Hepatocyte (in vitro differentiated cells): ENCODE results near the gene ANGPTL5. TPM values are rescaled to one million over a fixed set of nuclear protein-coding genes. Genes with fewer than 3 reads are reported as not detected.

Source experiments
- DNase-seq: peaks from one replicate; pipeline ENCODE4 v3.0.0-alpha.2; 2016; ENCODE audit warnings: low spot score
- H2AFZ ChIP-seq: fragments of 200-600 bp; sonication (generic); 2 replicates; pipeline ENCODE4 v1.6.0; 2016; ENCODE audit warnings: antibody characterized with exemption, mild to moderate bottlenecking
- H3K27ac ChIP-seq: fragments of 200-600 bp; sonication (generic); 2 replicates; pipeline ENCODE4 v1.5.1; 2016; ENCODE audit warnings: mild to moderate bottlenecking
- H3K27me3 ChIP-seq: fragments of 200-600 bp; sonication (generic); 2 replicates; pipeline ENCODE4 v1.6.1; 2016
- H3K36me3 ChIP-seq: fragments of 200-600 bp; sonication (generic); replicated peaks from 2 replicates; pipeline ENCODE4 v1.5.1; 2016; ENCODE audit warnings: low read depth; ENCODE audit not compliant: insufficient read depth
- H3K4me1 ChIP-seq: fragments of 200-600 bp; sonication (generic); 2 replicates; pipeline ENCODE4 v1.5.1; 2016; ENCODE audit warnings: mild to moderate bottlenecking, moderate library complexity; ENCODE audit not compliant: insufficient read depth
- H3K4me2 ChIP-seq: fragments of 200-600 bp; sonication (generic); 2 replicates; pipeline ENCODE4 v1.6.0; 2016
- H3K4me3 ChIP-seq: fragments of 200-600 bp; sonication (generic); 2 replicates; pipeline ENCODE4 v1.5.1; 2016; ENCODE audit warnings: mild to moderate bottlenecking
- H3K79me2 ChIP-seq: fragments of 200-600 bp; sonication (generic); 2 replicates; pipeline ENCODE4 v1.6.0; 2017; ENCODE audit warnings: mild to moderate bottlenecking
- H3K9me2 ChIP-seq: fragments of 200-600 bp; sonication (generic); replicated peaks from 2 replicates; pipeline ENCODE4 v1.6.0; 2017; ENCODE audit warnings: mild to moderate bottlenecking; ENCODE audit not compliant: insufficient read depth
- H3K9me3 ChIP-seq: fragments of 200-600 bp; sonication (generic); 2 replicates; pipeline ENCODE4 v1.5.1; 2016; ENCODE audit warnings: low read depth, mild to moderate bottlenecking
- H4K20me1 ChIP-seq: fragments of 200-600 bp; sonication (generic); 2 replicates; pipeline ENCODE4 v1.6.0; 2016; ENCODE audit warnings: mild to moderate bottlenecking; ENCODE audit not compliant: insufficient read depth, poor library complexity, severe bottlenecking
- CTCF ChIP-seq: fragments of 200-600 bp; sonication (generic); IDR thresholded peaks from 2 replicates; pipeline ENCODE4 v1.5.1; 2016; ENCODE audit warnings: antibody characterized with exemption, mild to moderate bottlenecking; ENCODE audit not compliant: poor library complexity
- EZH2 ChIP-seq: fragments of 200-600 bp; sonication (generic); IDR thresholded peaks from 2 replicates; pipeline ENCODE4 v1.6.1; 2016; ENCODE audit warnings: antibody characterized with exemption, mild to moderate bottlenecking, borderline replicate concordance
- EZH2phosphoT487 ChIP-seq: fragments of 200-600 bp; sonication (generic); IDR thresholded peaks from one replicate; pipeline ENCODE4 v1.6.1; 2018; ENCODE audit warnings: antibody characterized with exemption, mild to moderate bottlenecking, low read depth, moderate library complexity; ENCODE audit not compliant: unreplicated experiment, severe bottlenecking
- WGBS: methylation state at CpG from one replicate; pipeline ENCODE4 v1.1.6; 2016; ENCODE audit warnings: low lambda C conversion rate; ENCODE audit errors: missing lambda C conversion rate; 5-methylcytosine and 5-hydroxymethylcytosine counted together
- polyA plus RNA-seq: library from polyadenylated mRNA; unstranded; fragments of >200 nt; fragmentation: Nextera tagmentation; extraction: Ambion mirVana; gene quantifications from 2 replicates; pipeline ENCODE4 v1.2.1, GENCODE V29; 2016
- total RNA-seq: library from RNA; depleted of rRNA; stranded (reverse); fragments of >200 nt; gene quantifications from 2 replicates; pipeline ENCODE4 v1.2.3, GENCODE V29; 2014

Gene ANGPTL5
- total and polyA plus RNA-seq, 2 experiments from 2014 or later, result 0.12 TPM; not detected in 1

GRCh38 chr11:101885631-101886030 lies 30.7 kb downstream of the ANGPTL5 start:
- Histone ChIP-seq H3K4me2 (no peak overlapping the region), H3K9me2 (no peaks in the 10 kb centered on the region), H2AFZ (no peak overlapping the region), H3K9me3 (no peaks in the 10 kb centered on the region), H3K4me1 (no peaks in the 10 kb centered on the region), H3K4me3 (no peak overlapping the region), H3K27ac (no peak overlapping the region), H3K36me3 (no peaks in the 10 kb centered on the region), H4K20me1 (no peaks in the 10 kb centered on the region), H3K27me3 (no peaks in the 10 kb centered on the region), H3K79me2 (no peaks in the 10 kb centered on the region)
- no peak for TF ChIP-seq EZH2phosphoT487
- TF ChIP-seq CTCF, result no peak
- TF ChIP-seq EZH2, result no peak
- WGBS, result 89% methylated on average over 4 of the region's 4 CpGs
- no peak for DNase-seq

- Histone ChIP-seq H3K9me3 (no peaks in the 10 kb centered on the region), H2AFZ (no peak overlapping the region), H3K4me2 (no peak overlapping the region), H3K36me3 (no peaks in the 10 kb centered on the region), H3K27ac (no peak overlapping the region), H3K9me2 (no peaks in the 10 kb centered on the region), H3K27me3 (no peaks in the 10 kb centered on the region), H3K4me1 (no peaks in the 10 kb centered on the region), H3K79me2 (no peaks in the 10 kb centered on the region), H4K20me1 (no peaks in the 10 kb centered on the region), H3K4me3 (no peak overlapping the region)
- no peak for DNase-seq
- 54% methylated on average over 2 of the region's 2 CpGs for WGBS
- TF ChIP-seq CTCF, result no peak
- no peak for TF ChIP-seq EZH2
- no peak for TF ChIP-seq EZH2phosphoT487
Measured at GRCh38 chr11:101881586-101881985, 34.7 kb downstream of the ANGPTL5 start.

GRCh38 chr11:101880222-101880621 lies 36.1 kb downstream of the ANGPTL5 start:
- H2AFZ ChIP-seq, result peak overlapping the region; percentile 41
- no peaks in the 10 kb centered on the region for H3K9me3 ChIP-seq
- no peaks in the 10 kb centered on the region for H3K4me1 ChIP-seq
- no peaks in the 10 kb centered on the region for H3K36me3 ChIP-seq
- H3K9me2 ChIP-seq, result no peaks in the 10 kb centered on the region
- H3K27me3 ChIP-seq, result no peaks in the 10 kb centered on the region
- DNase-seq, result peak; percentile 61
- 72% methylated on average over 4 of the region's 4 CpGs for WGBS
- no peaks in the 10 kb centered on the region for H4K20me1 ChIP-seq
- no peak overlapping the region for H3K4me2 ChIP-seq
- TF ChIP-seq CTCF (peak; percentile 48), EZH2 (no peak), EZH2phosphoT487 (no peak)
- no peak overlapping the region for H3K4me3 ChIP-seq
- no peaks in the 10 kb centered on the region for H3K79me2 ChIP-seq
- no peak overlapping the region for H3K27ac ChIP-seq
